Spinal cord (tissue), 10 donors: ENCODE measurements around the gene PGA3. TPM values are rescaled to one million over a fixed set of nuclear protein-coding genes. Genes with fewer than 3 reads are reported as not detected.
"Not testable (repeated sequence)": the region's sequence is repeated elsewhere in the genome, so short reads cannot be mapped to it uniquely, and the experiment has no call there.

Experiments
- DNase-seq, 6 donors: peaks; one replicate each; pipeline versions ENCODE4 v3.0.0 to v3.0.0-alpha.2; 2013 to 2015; ENCODE audit warnings: low spot score in 6 of 6, low read depth in 4 of 6
- H3K27ac ChIP-seq: one replicate; pipeline ENCODE4 v1.5.1; 2013; ENCODE audit warnings: low read depth, low read length, control low read depth
- H3K27me3 ChIP-seq: one replicate; pipeline ENCODE4 v1.6.1; 2013; ENCODE audit warnings: low read length; ENCODE audit not compliant: control insufficient read depth, insufficient read depth
- H3K36me3 ChIP-seq: one replicate; pipeline ENCODE4 v1.6.1; 2013; ENCODE audit warnings: low read length; ENCODE audit not compliant: control insufficient read depth, insufficient read depth
- H3K4me1 ChIP-seq: one replicate; pipeline ENCODE4 v1.6.1; 2013; ENCODE audit warnings: low read length; ENCODE audit not compliant: control insufficient read depth, insufficient read depth
- H3K4me3 ChIP-seq: one replicate; pipeline ENCODE4 v1.5.1; 2013; ENCODE audit warnings: low read depth, low read length, control low read depth
- H3K9me3 ChIP-seq: one replicate; pipeline ENCODE4 v1.6.1; 2013; ENCODE audit warnings: low read length; ENCODE audit not compliant: control insufficient read depth, insufficient read depth
- WGBS: methylation state at CpG from one replicate; pipeline ENCODE4 v1.1.5; 2013; ENCODE audit warnings: missing lambda C conversion rate; ENCODE audit not compliant: insufficient coverage; 5-methylcytosine and 5-hydroxymethylcytosine counted together
- polyA plus RNA-seq, 2 donors: library from polyadenylated mRNA; unstranded; fragments of 120-200 nt; gene quantifications; one replicate each; pipeline ENCODE4 v1.2.1, GENCODE V29; 2013; ENCODE audit not compliant: insufficient read length in 2 of 2
- total RNA-seq, 2 donors: library from RNA; depleted of rRNA in 1 of 2; stranded (reverse); fragments of 120-200 nt in 1 of 2; fragments of >200 nt in 1 of 2; gene quantifications; one replicate each; pipeline versions ENCODE4 v1.2.3 to v1.2.4, GENCODE V29; 2013 to 2014
- donor health status: healthy.

PGA3 gene
- total and polyA plus RNA-seq, 4 donors = 0.17 to 0.66 (median 0.40) TPM

GRCh38 chr11:61218306-61218705, 15.0 kb downstream of the PGA3 start:
- H3K4me1 ChIP-seq, DNase-seq, H3K36me3 ChIP-seq, H3K9me3 ChIP-seq, H3K4me3 ChIP-seq, H3K27me3 ChIP-seq, H3K27ac ChIP-seq: not testable (repeated sequence)
- WGBS = no CpG with 5 or more reads among the region's 4 CpGs

- not testable (repeated sequence) for H3K36me3 ChIP-seq, H3K4me1 ChIP-seq, H3K27me3 ChIP-seq, DNase-seq, H3K27ac ChIP-seq, H3K4me3 ChIP-seq, H3K9me3 ChIP-seq
- WGBS = no CpG with 5 or more reads among the region's 5 CpGs
Measured at GRCh38 chr11:61219016-61219415, 15.7 kb downstream of the PGA3 start.

- not testable (repeated sequence) for H3K4me3 ChIP-seq
Measured at GRCh38 chr11:61222047-61222446, 18.7 kb downstream of the PGA3 start, which contains the start of gene PGA4. PGA4 (plus strand) TSS chr11:61222347; CDS start chr11:61222401, 54 bp downstream.

DNA sequence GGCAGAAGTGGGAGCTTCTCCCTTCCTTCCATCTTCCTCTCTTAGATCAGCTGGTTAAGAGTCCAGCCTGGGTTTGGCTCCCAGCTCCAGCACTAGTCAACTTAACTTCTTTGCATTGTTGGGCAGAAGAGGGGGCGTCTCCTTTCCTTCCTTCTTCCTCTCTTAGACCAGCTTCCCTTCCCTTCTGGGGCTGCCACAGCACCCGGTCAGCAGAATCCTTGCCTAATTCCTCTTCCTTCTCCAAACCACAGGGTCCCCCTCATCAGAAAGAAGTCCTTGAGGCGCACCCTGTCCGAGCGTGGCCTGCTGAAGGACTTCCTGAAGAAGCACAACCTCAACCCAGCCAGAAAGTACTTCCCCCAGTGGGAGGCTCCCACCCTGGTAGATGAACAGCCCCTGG, 19.4 kb downstream of the PGA3 start:
- no CpG with 5 or more reads among the region's 5 CpGs for WGBS

More at GRCh38 chr11:61222047-61222446, 18.7 kb downstream of the PGA3 start, which contains the start of gene PGA4:
- not testable (repeated sequence) for H3K4me1 ChIP-seq, H3K9me3 ChIP-seq, H3K27ac ChIP-seq, H3K27me3 ChIP-seq, H3K36me3 ChIP-seq, DNase-seq
- WGBS = no CpG with 5 or more reads among the region's 8 CpGs

GRCh38 chr11:61226457-61227137, 23.3 kb downstream of the PGA3 start:
- not testable (repeated sequence) for DNase-seq, H3K36me3 ChIP-seq, H3K27me3 ChIP-seq, H3K4me1 ChIP-seq, H3K27ac ChIP-seq, H3K4me3 ChIP-seq, H3K9me3 ChIP-seq
- WGBS = no CpG with 5 or more reads among the region's 10 CpGs

More for the DNA sequence above, 19.4 kb downstream of the PGA3 start:
- H3K27ac ChIP-seq, H3K27me3 ChIP-seq, DNase-seq, H3K36me3 ChIP-seq, H3K9me3 ChIP-seq, H3K4me3 ChIP-seq, H3K4me1 ChIP-seq: not testable (repeated sequence)

DNA sequence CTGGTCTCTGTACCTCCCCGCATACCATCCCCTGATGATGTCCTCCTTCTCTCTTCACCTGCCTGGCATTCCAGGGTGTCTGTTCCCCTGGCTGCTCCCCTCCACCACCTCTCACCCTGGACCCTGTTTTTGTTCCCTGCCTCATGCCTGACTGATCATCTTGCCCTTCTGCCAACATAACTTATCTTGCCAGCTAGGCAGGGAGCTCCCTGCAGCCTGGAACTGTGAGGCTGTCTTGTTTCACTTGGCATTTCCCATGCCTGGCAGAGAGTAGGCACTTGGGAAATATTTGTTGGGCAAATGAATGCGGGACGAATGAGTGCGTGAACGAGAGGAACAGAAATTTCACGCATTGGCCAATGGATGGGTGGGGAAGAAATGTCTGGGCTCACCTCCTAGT, 26.1 kb downstream of the PGA3 start:
- H3K4me3 ChIP-seq, H3K4me1 ChIP-seq, H3K9me3 ChIP-seq, DNase-seq, H3K27me3 ChIP-seq, H3K36me3 ChIP-seq, H3K27ac ChIP-seq: not testable (repeated sequence)
- no CpG with 5 or more reads among the region's 6 CpGs for WGBS

DNA sequence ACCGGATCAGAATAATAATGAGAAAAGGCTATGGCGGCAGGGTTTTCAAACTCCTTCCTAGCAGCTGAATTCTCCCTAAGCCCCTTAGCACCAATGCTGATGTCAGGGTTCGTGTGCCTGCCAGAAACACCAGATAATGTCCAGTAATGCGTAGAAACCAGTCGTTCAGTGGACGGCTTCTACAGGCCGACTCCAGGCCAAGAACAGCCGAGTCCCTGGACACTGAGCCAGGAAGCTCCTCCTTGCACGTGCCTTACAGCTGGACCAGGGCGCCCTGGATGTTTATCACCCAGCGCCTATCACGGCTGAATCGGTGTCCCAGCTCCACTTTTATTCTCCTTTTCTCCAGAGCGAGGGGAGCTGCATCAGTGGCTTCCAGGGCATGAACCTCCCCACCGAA, 27.7 kb downstream of the PGA3 start:
- H3K9me3 ChIP-seq, H3K4me1 ChIP-seq, H3K27ac ChIP-seq, H3K36me3 ChIP-seq, DNase-seq, H3K4me3 ChIP-seq, H3K27me3 ChIP-seq: not testable (repeated sequence)
- WGBS = no CpG with 5 or more reads among the region's 15 CpGs

GRCh38 chr11:61231585-61231984, 28.3 kb downstream of the PGA3 start:
- not testable (repeated sequence) for H3K27me3 ChIP-seq, DNase-seq, H3K4me1 ChIP-seq, H3K9me3 ChIP-seq, H3K36me3 ChIP-seq, H3K27ac ChIP-seq, H3K4me3 ChIP-seq
- WGBS = no CpG with 5 or more reads among the region's 5 CpGs

GRCh38 chr11:61232548-61233145, 29.3 kb downstream of the PGA3 start:
- not testable (repeated sequence) for DNase-seq, H3K27ac ChIP-seq, H3K4me1 ChIP-seq, H3K4me3 ChIP-seq, H3K36me3 ChIP-seq, H3K27me3 ChIP-seq, H3K9me3 ChIP-seq
- no CpG with 5 or more reads among the region's 3 CpGs for WGBS

DNA sequence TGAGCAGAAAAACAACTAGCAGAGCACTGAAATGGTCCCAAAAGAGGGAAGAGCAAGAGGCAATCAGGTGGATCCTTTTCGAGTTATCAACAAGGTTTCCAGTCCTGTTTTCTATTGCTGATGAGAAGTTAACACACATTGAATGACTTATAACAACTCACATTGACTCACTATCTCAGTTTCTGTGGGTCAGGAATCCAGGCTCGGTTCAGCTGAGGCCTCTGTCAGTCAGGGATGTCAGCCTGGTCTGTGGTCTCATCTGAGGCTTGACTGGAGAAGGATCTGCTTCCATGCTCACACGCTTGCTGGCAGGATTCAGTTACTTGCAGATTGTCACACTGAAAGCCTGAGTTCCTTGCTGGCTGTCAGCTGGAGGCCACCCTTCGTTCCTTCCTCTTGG, 33.8 kb downstream of the PGA3 start:
- H3K4me3 ChIP-seq, H3K9me3 ChIP-seq, H3K27ac ChIP-seq, H3K27me3 ChIP-seq, H3K36me3 ChIP-seq, DNase-seq, H3K4me1 ChIP-seq: not testable (repeated sequence)
- WGBS = no CpG with 5 or more reads among the region's 4 CpGs
